Erythroblast (primary cell): Measurements from ENCODE around the gene CES3.

Experiments
- GATA1 ChIP-seq: IDR thresholded peaks from 2 replicates; pipeline ENCODE4 v1.6.1; 2011; ENCODE audit warnings: low read depth, mild to moderate bottlenecking, control low read depth, low read length, moderate library complexity
- POLR2A ChIP-seq: IDR thresholded peaks from 2 replicates; pipeline ENCODE4 v1.6.1; 2011; ENCODE audit warnings: mild to moderate bottlenecking, low read length

DNA sequence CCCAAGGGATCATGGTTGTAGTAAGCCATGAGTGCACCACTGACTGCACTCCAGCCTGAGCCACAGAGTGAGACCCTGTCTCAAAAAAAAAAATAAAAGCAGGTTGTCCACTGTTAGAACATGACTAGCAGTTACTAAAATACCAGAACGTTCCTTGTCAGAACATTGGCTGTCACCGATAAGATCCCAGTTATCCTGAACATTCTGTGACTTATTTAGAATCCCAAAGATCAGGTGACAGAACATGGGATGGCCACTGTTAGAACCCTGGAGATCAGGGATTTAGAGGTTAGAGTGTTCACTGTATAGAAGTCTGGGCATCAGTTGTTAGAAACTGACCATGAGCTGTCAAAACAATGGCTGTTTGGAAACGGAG lies 35.9 kb downstream of the CES3 start:
- no peak for TF ChIP-seq POLR2A
- no peak for TF ChIP-seq GATA1
